ENCODE results near the gene SALL3.
"Not testable (repeated sequence)": the region's sequence is repeated elsewhere in the genome, so short reads cannot be mapped to it uniquely, and the experiment has no call there.

SALL3 gene
- total RNA-seq: 0 to 0.62 (median 0.15) reads per million in 4 experiments

DNA sequence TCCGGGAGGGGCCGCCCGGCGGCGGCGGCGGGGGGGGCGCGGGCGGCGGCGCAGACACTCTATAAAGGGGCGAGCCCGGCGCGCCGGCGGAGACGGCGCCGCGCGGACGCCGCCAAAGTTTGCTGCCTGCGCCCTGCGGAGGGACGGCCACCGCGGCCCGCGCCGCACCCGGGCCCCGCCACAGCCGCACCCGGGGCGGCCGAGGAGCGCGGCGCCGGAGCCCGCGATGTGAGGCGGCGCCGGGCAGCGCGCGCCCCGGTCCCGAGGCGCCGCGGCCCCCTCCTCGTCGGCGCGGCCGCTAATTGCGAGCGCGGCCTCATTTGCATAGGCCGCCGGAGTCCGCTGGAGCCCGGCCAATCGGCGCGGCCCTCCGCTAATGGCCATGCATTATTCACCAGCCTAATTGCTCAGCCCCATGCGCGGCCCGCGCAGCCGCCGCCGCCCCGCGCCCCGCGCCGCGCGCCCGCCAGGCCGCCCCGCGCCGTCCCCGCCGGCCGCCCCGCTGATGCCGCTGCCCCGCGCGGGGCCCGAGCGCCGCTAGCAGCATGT lies at the start of gene SALL3:
Gene SALL3 (plus strand): TSS at position 89 of the 549 bp plus-strand sequence. CDS start 457 bp downstream, at position 546.
- DNase-seq: no peak

- no peak for DNase-seq
Observed at GRCh38 chr18:78932281-78932680, 47.3 kb upstream of the SALL3 start.

GRCh38 chr18:78934003-78934402 lies 45.6 kb upstream of the SALL3 start:
- DNase-seq: no peak

GRCh38 chr18:78934551-78935225 lies 44.9 kb upstream of the SALL3 start:
- no peak for DNase-seq

- DNase-seq: no peak
Observed at GRCh38 chr18:78935406-78935805, 44.2 kb upstream of the SALL3 start.

GRCh38 chr18:78936251-78937005 lies 43.2 kb upstream of the SALL3 start:
- DNase-seq: no peak

GRCh38 chr18:78937166-78937565 lies 42.5 kb upstream of the SALL3 start:
- DNase-seq: no peak

DNA sequence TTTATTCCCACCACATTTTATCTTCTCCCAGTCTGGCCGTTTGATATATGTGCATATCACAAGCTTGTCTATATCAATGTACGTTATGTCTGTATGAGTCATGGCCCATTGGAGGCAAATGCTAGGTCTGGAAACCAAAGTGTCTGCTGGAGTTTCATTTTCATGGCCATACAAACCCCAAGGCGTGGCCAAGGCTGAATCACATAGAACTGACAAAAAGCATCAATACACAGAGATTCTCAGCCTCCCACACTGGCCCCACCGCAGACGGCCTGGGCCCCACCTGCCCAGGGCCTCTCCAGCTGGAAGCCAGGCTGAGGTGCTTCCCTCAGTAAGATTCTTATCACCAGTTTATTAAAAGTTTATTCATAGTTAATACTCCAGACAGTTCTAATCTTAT lies 40.5 kb upstream of the SALL3 start:
- DNase-seq: no peak

GRCh38 chr18:78939734-78940494 lies 39.7 kb upstream of the SALL3 start:
- no peak for DNase-seq

DNA sequence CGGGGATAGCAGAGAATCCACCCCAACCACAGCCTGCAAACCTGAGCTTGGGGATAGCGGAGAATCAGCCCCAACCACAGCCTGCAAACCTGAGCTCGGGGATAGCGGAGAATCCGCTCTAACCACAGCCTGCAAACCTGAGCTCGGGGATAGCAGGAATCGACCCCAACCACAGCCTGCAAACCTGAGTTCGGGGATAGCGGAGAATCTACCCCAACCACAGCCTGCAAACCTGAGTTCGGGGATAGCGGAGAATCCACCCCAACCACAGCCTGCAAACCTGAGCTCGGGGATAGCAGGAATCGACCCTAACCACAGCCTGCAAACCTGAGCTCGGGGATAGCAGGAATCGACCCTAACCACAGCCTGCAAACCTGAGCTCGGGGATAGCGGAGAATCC lies 37.4 kb upstream of the SALL3 start:
- DNase-seq: not testable (repeated sequence)

- DNase-seq: no peak
Observed at GRCh38 chr18:78945628-78946027, 34.0 kb upstream of the SALL3 start.

DNA sequence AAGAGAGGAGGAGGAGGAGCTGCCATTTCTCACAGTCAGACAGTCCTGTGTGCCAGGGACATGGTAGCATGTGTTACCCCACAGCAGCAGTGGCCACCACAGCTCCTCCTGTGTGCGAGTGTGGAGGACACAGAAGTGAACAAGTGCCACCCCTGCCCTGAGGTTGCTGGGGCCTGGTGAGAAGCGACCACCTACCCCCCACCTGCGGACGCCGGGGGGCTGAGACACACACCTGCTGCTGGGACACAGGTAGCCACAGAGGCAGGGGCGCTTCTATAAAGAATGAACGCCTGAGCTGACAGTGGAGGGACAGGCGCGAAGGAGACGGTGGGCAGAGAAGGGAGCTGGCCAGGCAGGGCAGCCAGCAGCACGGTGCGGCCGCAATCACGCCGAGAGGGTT lies 32.3 kb upstream of the SALL3 start:
- no peak for DNase-seq

- DNase-seq: no peak
Observed at GRCh38 chr18:78948221-78948620, 31.4 kb upstream of the SALL3 start.

DNA sequence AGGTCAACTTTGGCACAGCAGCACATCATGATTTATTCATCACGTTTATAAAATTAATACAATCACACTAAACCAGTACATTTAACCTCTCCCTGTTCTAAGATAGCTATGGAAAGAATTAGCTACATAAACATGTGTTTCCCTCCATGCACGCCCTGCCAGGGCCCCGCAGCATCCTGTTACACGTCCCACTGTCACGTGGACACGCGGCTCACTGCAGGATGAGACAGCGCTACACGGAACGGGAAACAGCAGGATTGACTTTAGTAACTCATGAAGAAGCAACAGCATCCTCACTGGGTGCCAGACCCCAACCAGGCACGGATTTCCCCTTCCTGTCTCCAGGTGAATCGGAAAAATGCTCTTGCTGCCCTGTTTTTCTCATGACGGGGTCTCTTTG lies 30.9 kb upstream of the SALL3 start:
- DNase-seq: no peak

DNA sequence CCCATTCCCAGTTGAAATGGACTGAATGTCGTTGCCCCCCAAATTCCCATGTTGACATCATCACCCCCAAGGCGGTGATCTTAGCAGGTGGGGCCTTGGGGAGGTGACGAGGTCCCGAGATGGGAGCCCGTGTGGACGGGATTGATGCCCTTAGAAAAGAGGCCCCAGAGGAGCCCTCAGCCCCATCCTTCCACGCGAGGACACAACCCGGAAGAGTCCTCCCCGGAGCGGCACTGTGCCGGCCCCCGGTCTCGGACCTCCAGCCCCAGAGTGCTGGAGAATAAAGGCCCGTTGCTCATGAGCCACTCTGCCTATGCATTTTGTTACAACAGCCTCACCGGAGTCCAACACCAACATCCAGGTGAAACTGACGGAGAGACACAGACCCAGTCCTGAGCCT lies 30.4 kb upstream of the SALL3 start:
- DNase-seq: no peak

- DNase-seq: no peak
Observed at GRCh38 chr18:78950386-78950785, 29.2 kb upstream of the SALL3 start.

GRCh38 chr18:78953566-78953965 lies 26.1 kb upstream of the SALL3 start:
- no peak for DNase-seq

GRCh38 chr18:78955051-78955450 lies 24.6 kb upstream of the SALL3 start:
- no peak for DNase-seq

DNA sequence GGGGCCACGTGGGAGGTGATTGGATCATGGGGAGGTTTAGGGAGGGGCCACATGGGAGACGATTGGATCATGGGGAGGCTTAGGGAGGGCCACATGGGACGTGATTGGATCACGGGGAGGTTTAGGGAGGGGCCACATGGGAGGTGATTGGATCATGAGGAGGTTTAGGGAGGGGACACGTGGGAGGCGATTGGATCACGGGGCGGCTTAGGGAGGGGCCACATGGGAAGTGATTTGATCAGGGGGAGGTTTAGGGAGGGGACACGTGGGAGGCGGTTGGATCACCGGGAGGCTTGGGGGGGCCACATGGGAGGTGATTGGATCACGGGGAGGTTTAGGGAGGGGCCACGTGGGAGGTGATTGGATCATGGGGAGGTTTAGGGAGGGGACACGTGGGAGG lies 22.5 kb upstream of the SALL3 start:
- no peak for DNase-seq

- DNase-seq: no peak
Observed at GRCh38 chr18:78960709-78961108, 18.9 kb upstream of the SALL3 start.

GRCh38 chr18:78962098-78962497 lies 17.5 kb upstream of the SALL3 start:
- DNase-seq: no peak

DNA sequence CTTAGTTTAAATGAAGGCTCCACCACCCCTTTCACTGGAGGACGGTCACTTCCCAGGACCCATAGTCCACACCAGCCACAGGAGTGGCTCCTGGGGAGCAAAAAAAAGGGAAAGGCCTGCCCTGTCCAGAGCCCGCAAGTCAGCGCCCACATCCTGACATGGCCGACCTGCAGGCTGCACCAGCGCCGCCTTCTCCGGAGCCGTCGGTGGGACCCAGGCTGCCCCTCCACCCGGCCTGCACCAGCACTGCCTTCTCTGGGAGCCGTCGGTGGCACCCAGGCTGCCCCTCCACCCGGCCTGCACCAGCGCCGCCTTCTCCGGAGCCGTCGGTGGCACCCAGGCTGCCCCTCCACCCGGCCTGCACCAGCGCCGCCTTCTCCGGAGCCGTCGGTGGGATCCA lies 14.9 kb upstream of the SALL3 start:
- DNase-seq: not testable (repeated sequence)

GRCh38 chr18:78965260-78965659 lies 14.4 kb upstream of the SALL3 start:
- DNase-seq: no peak
